Measurements from ENCODE around the gene ZNF846. TPM values are rescaled to one million over a fixed set of nuclear protein-coding genes. Genes with fewer than 3 reads are reported as not detected.

Gene ZNF846
- total RNA-seq, 1 donor from 2014 or later, result 13.1 TPM

DNA sequence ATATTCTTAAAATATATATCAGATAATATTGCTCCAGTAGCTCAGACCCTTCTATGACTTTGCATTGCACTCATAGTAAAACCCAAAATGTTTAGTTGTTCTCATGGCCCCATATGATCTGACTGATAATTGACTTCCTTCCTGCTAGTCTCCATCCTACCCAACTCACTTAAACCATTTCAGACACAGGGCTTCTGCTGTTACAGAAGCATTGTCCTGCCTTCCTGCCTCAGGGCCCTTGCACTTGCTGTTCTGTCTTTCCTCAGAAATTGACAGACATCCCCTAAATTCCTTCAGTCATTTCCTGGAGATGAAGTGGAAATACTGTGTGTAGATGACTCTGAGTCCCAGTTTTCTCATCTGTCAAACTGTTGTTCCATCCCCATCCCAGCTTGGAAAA is 30.6 kb upstream of the ZNF846 start:
- no peak overlapping the region for H3K9ac ChIP-seq
- H3K79me2 ChIP-seq (ENCODE audit: low read depth), result no peaks in the 10 kb centered on the region
- H2AFZ ChIP-seq (replicated peaks), result no peak overlapping the region
- peaks cover 2% of the 10 kb centered on the region for H3K27me3 Mint-ChIP-seq (ENCODE audit: insufficient read depth, low read depth)
- no peaks in the 10 kb centered on the region for H3F3A ChIP-seq (ENCODE audit: low read depth)
- no peaks in the 10 kb centered on the region for H3K4me1 Mint-ChIP-seq
- no peak overlapping the region for H3K4me3 ChIP-seq
- H3K27ac Mint-ChIP-seq, result no peak overlapping the region
- H4K20me1 ChIP-seq (ENCODE audit: low read depth), result no peaks in the 10 kb centered on the region
- H3K27me3 ChIP-seq, result no peaks in the 10 kb centered on the region
- H3K27ac ChIP-seq, result no peak overlapping the region
- no peak overlapping the region for H3K4me3 Mint-ChIP-seq
- H3K4me2 ChIP-seq, result no peak overlapping the region
- peaks cover 4% of the 10 kb centered on the region for H3K36me3 Mint-ChIP-seq
- no peak for DNase-seq (ENCODE audit: low spot score)
- no peaks in the 10 kb centered on the region for H3K9me3 Mint-ChIP-seq
- no peaks in the 10 kb centered on the region for H3K4me1 ChIP-seq
- H3K9me3 ChIP-seq (ENCODE audit: low read depth), result no peaks in the 10 kb centered on the region
- no peaks in the 10 kb centered on the region for H3K36me3 ChIP-seq
- TF ChIP-seq, protein P1, sequence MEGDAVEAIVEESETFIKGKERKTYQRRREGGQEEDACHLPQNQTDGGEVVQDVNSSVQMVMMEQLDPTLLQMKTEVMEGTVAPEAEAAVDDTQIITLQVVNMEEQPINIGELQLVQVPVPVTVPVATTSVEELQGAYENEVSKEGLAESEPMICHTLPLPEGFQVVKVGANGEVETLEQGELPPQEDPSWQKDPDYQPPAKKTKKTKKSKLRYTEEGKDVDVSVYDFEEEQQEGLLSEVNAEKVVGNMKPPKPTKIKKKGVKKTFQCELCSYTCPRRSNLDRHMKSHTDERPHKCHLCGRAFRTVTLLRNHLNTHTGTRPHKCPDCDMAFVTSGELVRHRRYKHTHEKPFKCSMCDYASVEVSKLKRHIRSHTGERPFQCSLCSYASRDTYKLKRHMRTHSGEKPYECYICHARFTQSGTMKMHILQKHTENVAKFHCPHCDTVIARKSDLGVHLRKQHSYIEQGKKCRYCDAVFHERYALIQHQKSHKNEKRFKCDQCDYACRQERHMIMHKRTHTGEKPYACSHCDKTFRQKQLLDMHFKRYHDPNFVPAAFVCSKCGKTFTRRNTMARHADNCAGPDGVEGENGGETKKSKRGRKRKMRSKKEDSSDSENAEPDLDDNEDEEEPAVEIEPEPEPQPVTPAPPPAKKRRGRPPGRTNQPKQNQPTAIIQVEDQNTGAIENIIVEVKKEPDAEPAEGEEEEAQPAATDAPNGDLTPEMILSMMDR (IDR thresholded peaks at IDR 0.05), result no peak
- TF ChIP-seq EZH2phosphoT487 (IDR thresholded peaks at IDR 0.05), result no peak
- no peak for TF ChIP-seq EZH2 (IDR thresholded peaks at IDR 0.05)

DNA sequence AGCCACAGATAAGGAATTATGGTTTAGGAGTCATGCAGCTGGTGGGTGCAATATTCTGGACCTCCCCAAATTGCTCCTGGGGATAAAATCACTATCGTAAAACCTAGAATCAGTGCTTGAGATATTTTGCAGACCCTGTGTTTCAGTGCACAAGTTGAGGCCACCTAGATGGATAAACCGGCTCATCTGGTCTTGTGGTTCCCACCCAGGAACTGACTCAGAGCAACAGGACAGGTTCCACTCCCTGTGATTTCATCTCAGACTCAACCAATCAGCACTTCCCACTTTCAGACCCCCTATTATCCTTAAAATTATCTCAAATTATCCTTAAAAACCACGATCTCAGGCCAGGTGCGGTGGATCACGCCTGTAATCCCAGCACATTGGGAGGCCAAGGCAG is 29.3 kb upstream of the ZNF846 start:
- no peak overlapping the region for H2AFZ ChIP-seq (replicated peaks)
- Mint-ChIP-seq H3K27ac (no peak overlapping the region), H3K36me3 (no peaks in the 10 kb centered on the region), H3K27me3 (ENCODE audit: insufficient read depth, low read depth) (peaks cover 2% of the 10 kb centered on the region), H3K4me3 (no peak overlapping the region), H3K9me3 (no peaks in the 10 kb centered on the region), H3K4me1 (peaks cover 5% of the 10 kb centered on the region)
- no peak overlapping the region for H3K4me3 ChIP-seq
- peaks cover 11% of the 10 kb centered on the region for H3F3A ChIP-seq (ENCODE audit: low read depth)
- H3K9ac ChIP-seq, result no peak overlapping the region
- H3K4me1 ChIP-seq, result peaks cover 5% of the 10 kb centered on the region
- peaks cover 5% of the 10 kb centered on the region for H3K27me3 ChIP-seq
- no peaks in the 10 kb centered on the region for H3K79me2 ChIP-seq (ENCODE audit: low read depth)
- no peaks in the 10 kb centered on the region for H3K36me3 ChIP-seq
- TF ChIP-seq, protein P1 (IDR thresholded peaks at IDR 0.05), result no peak
- TF ChIP-seq EZH2 (IDR thresholded peaks at IDR 0.05) (no peak), EZH2phosphoT487 (IDR thresholded peaks at IDR 0.05) (no peak)
- H3K4me2 ChIP-seq, result no peak overlapping the region
- DNase-seq (ENCODE audit: low spot score), result no peak
- H3K9me3 ChIP-seq (ENCODE audit: low read depth), result no peaks in the 10 kb centered on the region
- no peaks in the 10 kb centered on the region for H4K20me1 ChIP-seq (ENCODE audit: low read depth)
- H3K27ac ChIP-seq, result no peak overlapping the region

DNA sequence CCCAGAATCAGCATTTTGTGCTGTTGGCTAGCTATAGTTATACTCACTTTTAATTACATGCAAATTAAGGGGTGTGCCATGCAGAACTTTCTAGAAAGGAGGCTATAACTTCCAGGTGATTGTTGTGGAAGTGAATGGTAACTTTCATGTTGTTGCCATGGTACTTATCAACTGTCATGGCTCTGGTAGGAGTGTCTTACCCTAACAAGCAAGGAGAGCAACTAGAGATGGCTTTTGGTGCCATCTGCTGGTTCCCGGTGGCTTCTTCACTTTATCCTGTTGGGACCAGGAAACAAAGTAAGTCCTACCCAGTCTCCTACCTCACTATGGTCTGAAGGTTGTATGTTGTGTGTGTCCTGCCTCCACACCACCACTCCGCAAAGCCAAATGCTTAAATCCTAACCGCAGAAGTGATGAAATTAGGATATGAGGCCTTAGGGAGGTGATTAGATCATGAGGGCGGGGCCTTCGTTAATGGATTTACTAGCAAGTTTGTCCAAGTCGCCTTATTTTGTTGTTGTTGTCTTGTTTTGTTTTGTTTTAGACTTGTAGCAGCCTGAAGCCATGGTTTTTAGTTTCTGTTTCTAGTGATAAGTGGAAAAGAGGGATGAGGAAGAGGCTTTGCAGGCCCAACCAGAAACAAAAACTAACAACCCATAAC is 27.7 kb upstream of the ZNF846 start:
- Histone ChIP-seq H3K9me3 (ENCODE audit: low read depth) (no peaks in the 10 kb centered on the region), H2AFZ (replicated peaks) (peak overlapping the region; percentile 88), H3K79me2 (ENCODE audit: low read depth) (no peaks in the 10 kb centered on the region), H3K9ac (no peak overlapping the region), H3K4me2 (no peak overlapping the region), H3K4me3 (no peak overlapping the region), H3K27me3 (peaks cover 5% of the 10 kb centered on the region), H3K4me1 (peaks cover 6% of the 10 kb centered on the region), H3K36me3 (no peaks in the 10 kb centered on the region), H3K27ac (no peak overlapping the region), H4K20me1 (ENCODE audit: low read depth) (no peaks in the 10 kb centered on the region), H3F3A (ENCODE audit: low read depth) (peaks cover 17% of the 10 kb centered on the region)
- H3K4me1 Mint-ChIP-seq, result peaks cover 9% of the 10 kb centered on the region
- DNase-seq (ENCODE audit: low spot score), result peak; percentile 87
- H3K27ac Mint-ChIP-seq, result peak overlapping the region; percentile 2
- H3K27me3 Mint-ChIP-seq (ENCODE audit: insufficient read depth, low read depth), result peaks cover 2% of the 10 kb centered on the region
- no peak overlapping the region for H3K4me3 Mint-ChIP-seq
- TF ChIP-seq, protein P1 (IDR thresholded peaks at IDR 0.05), result peak; percentile 88
- no peak for TF ChIP-seq EZH2 (IDR thresholded peaks at IDR 0.05)
- H3K9me3 Mint-ChIP-seq, result no peaks in the 10 kb centered on the region
- H3K36me3 Mint-ChIP-seq, result no peaks in the 10 kb centered on the region
